ENCODE measurements around the gene SAMD13. TPM values are rescaled to one million over a fixed set of nuclear protein-coding genes. Genes with fewer than 3 reads are reported as not detected.

The SAMD13 gene
- total RNA-seq, 3 donors from 2014 or later: 2.1 to 3.1 (median 2.6) TPM

GRCh38 chr1:84398175-84399155 is 97.0 kb downstream of the SAMD13 start, which contains the start of gene DNASE2B:
Gene DNASE2B, plus strand, starts transcription at chr1:84398484. Its CDS starts 81 bp downstream, at chr1:84398565.
- no peak for TF ChIP-seq CTCF (IDR thresholded peaks at IDR 0.05)
- no peak for TF ChIP-seq POLR2A (IDR thresholded peaks at IDR 0.05)
- TF ChIP-seq POLR2AphosphoS5 (IDR thresholded peaks at IDR 0.05): no peak
- Histone ChIP-seq H3K4me1 (no peaks in the 10 kb centered on the region), H3K4me3 (no peak within 1 kb of the TSS), H3K27me3 (no peaks in the 10 kb centered on the region), H3K27ac (no peak within 1 kb of the TSS), H3K9me3 (no peaks in the 10 kb centered on the region), H3K36me3 (no peaks in the 10 kb centered on the region)
- intact Hi-C loops (cut with DNase I; ENCODE audit: low total_unique reads): no loop called here
- DNase-seq (ENCODE audit: low spot score in 2 of 2): no peak

Other genes with a start within 250 kb of the SAMD13 start
- gene PRKACB, start 157.4 kb upstream of the SAMD13 start, total RNA-seq: 10 to 100 TPM; 25.2 to 31.3 (median 26.4) TPM
- 1 to 10 TPM in 2 of 3 donors, not detected in 1; 1.3 to 7.2 TPM for gene DNASE2B, start 96.8 kb downstream of the SAMD13 start, total RNA-seq
- gene RPF1, start 177.6 kb downstream of the SAMD13 start, total RNA-seq: 10 to 100 TPM; 33.6 to 44.6 (median 41.6) TPM
- gene SPATA1, start 204.7 kb downstream of the SAMD13 start, total RNA-seq: 1 to 10 TPM in 1 of 3 donors, under 1 TPM in 2; 0.16 to 1.0 (median 0.33) TPM
- 10 to 100 TPM; 47.8 to 66.6 (median 47.9) TPM for gene GNG5, start 204.9 kb downstream of the SAMD13 start, total RNA-seq